SK-N-SH treated with all-trans-retinoic acid at 6 μM for 48 hours (cell line): ENCODE data around the gene LRRN1.

ENCODE experiments used
- ARNTL ChIP-seq: fragments of 450-650 bp; formaldehyde crosslinking; IDR thresholded peaks from 2 replicates; pipeline ENCODE4 v1.5.0; 2020; ENCODE audit warnings: low read depth, mild to moderate bottlenecking, moderate library complexity, borderline replicate concordance
- BACH2 ChIP-seq: fragments of 250-450 bp; sonication (Bioruptor Pico); IDR thresholded peaks from 2 replicates; pipeline ENCODE4 v1.9.0; 2021; ENCODE audit warnings: mild to moderate bottlenecking, borderline replicate concordance
- GLIS3 ChIP-seq: fragments of 250-450 bp; sonication (Bioruptor Pico); IDR thresholded peaks from 2 replicates; pipeline ENCODE4 v1.5.0; 2020; ENCODE audit warnings: mild to moderate bottlenecking, moderate library complexity
- ISL1 ChIP-seq: fragments of 250-450 bp; sonication (Bioruptor Pico); IDR thresholded peaks from 2 replicates; pipeline ENCODE4 v2.1.2; 2022; ENCODE audit warnings: mild to moderate bottlenecking, moderate library complexity
- OSR1 ChIP-seq: fragments of 250-450 bp; sonication (Bioruptor Pico); IDR thresholded peaks from 2 replicates; pipeline ENCODE4 v1.8.0; 2022; ENCODE audit warnings: moderate library complexity, mild to moderate bottlenecking, inconsistent platforms
- RARB ChIP-seq: fragments of 250-450 bp; sonication (Bioruptor Pico); IDR thresholded peaks from 2 replicates; pipeline ENCODE4 v1.8.0; 2021; ENCODE audit warnings: mild to moderate bottlenecking, moderate library complexity
- ZFP30 ChIP-seq: fragments of 450-650 bp; formaldehyde crosslinking; IDR thresholded peaks from 2 replicates; pipeline ENCODE4 v1.5.0; 2022; ENCODE audit warnings: mild to moderate bottlenecking, moderate library complexity
- ZNF8 ChIP-seq: fragments of 450-650 bp; formaldehyde crosslinking; IDR thresholded peaks from 2 replicates; pipeline ENCODE4 v1.5.0; 2020; ENCODE audit warnings: mild to moderate bottlenecking, moderate library complexity
- TF ChIP-seq, protein P1 (sequence below): fragments of 250-450 bp; sonication (Bioruptor Pico); IDR thresholded peaks from 2 replicates; pipeline ENCODE4 v1.8.0; 2021; ENCODE audit warnings: low read depth, mild to moderate bottlenecking, moderate library complexity, borderline replicate concordance
- TF ChIP-seq, protein P2 (sequence below): fragments of 250-450 bp; sonication (Bioruptor Pico); IDR thresholded peaks from 2 replicates; pipeline ENCODE4 v1.5.1; 2020; ENCODE audit warnings: low read depth, mild to moderate bottlenecking, moderate library complexity
- TF ChIP-seq, protein P3 (sequence below): fragments of 250-450 bp; sonication (Bioruptor Pico); IDR thresholded peaks from 2 replicates; pipeline ENCODE4 v1.5.1; 2021; ENCODE audit warnings: mild to moderate bottlenecking, moderate library complexity
- TF ChIP-seq, protein P4 (sequence below): fragments of 250-450 bp; sonication (Bioruptor Pico); IDR thresholded peaks from 2 replicates; pipeline ENCODE4 v1.5.0; 2020; ENCODE audit warnings: mild to moderate bottlenecking, moderate library complexity

DNA sequence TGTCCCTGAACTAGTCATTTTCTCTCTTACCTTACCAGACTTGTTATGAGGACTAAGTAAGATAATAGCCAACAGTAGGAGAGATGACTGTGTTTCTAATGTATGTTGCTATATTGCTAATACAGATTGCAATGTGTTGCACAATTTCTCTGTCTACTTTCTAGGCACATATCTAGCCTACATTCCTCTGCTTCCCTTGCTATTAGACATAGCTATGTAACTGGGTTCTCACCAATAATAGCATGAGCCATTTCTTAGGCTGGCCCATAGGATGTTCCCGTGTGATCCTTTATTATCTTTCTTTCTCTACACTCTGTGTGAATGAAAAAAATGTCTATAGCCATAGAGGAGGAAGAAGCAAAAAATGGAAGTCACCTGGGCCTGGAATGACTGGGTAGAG, 6.8 kb upstream of the LRRN1 start:
- TF ChIP-seq ZNF8 (no peak), ZFP30 (CRISPR knock-in tag) (no peak), BACH2 (no peak), GLIS3 (CRISPR knock-in tag) (no peak), OSR1 (CRISPR knock-in tag) (no peak), ARNTL (no peak), RARB (CRISPR knock-in tag) (no peak), ISL1 (CRISPR knock-in tag) (no peak)
- TF ChIP-seq, protein P1, sequence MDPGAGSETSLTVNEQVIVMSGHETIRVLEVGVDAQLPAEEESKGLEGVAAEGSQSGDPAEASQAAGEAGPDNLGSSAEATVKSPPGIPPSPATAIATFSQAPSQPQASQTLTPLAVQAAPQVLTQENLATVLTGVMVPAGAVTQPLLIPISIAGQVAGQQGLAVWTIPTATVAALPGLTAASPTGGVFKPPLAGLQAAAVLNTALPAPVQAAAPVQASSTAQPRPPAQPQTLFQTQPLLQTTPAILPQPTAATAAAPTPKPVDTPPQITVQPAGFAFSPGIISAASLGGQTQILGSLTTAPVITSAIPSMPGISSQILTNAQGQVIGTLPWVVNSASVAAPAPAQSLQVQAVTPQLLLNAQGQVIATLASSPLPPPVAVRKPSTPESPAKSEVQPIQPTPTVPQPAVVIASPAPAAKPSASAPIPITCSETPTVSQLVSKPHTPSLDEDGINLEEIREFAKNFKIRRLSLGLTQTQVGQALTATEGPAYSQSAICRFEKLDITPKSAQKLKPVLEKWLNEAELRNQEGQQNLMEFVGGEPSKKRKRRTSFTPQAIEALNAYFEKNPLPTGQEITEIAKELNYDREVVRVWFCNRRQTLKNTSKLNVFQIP (CRISPR knock-in tag) = no peak
- TF ChIP-seq, protein P2, sequence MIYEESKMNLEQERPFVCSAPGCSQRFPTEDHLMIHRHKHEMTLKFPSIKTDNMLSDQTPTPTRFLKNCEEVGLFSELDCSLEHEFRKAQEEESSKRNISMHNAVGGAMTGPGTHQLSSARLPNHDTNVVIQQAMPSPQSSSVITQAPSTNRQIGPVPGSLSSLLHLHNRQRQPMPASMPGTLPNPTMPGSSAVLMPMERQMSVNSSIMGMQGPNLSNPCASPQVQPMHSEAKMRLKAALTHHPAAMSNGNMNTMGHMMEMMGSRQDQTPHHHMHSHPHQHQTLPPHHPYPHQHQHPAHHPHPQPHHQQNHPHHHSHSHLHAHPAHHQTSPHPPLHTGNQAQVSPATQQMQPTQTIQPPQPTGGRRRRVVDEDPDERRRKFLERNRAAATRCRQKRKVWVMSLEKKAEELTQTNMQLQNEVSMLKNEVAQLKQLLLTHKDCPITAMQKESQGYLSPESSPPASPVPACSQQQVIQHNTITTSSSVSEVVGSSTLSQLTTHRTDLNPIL (CRISPR knock-in tag) = no peak
- TF ChIP-seq, protein P3, sequence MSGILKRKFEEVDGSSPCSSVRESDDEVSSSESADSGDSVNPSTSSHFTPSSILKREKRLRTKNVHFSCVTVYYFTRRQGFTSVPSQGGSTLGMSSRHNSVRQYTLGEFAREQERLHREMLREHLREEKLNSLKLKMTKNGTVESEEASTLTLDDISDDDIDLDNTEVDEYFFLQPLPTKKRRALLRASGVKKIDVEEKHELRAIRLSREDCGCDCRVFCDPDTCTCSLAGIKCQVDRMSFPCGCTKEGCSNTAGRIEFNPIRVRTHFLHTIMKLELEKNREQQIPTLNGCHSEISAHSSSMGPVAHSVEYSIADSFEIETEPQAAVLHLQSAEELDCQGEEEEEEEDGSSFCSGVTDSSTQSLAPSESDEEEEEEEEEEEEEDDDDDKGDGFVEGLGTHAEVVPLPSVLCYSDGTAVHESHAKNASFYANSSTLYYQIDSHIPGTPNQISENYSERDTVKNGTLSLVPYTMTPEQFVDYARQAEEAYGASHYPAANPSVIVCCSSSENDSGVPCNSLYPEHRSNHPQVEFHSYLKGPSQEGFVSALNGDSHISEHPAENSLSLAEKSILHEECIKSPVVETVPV (CRISPR knock-in tag) = no peak
- TF ChIP-seq, protein P4, sequence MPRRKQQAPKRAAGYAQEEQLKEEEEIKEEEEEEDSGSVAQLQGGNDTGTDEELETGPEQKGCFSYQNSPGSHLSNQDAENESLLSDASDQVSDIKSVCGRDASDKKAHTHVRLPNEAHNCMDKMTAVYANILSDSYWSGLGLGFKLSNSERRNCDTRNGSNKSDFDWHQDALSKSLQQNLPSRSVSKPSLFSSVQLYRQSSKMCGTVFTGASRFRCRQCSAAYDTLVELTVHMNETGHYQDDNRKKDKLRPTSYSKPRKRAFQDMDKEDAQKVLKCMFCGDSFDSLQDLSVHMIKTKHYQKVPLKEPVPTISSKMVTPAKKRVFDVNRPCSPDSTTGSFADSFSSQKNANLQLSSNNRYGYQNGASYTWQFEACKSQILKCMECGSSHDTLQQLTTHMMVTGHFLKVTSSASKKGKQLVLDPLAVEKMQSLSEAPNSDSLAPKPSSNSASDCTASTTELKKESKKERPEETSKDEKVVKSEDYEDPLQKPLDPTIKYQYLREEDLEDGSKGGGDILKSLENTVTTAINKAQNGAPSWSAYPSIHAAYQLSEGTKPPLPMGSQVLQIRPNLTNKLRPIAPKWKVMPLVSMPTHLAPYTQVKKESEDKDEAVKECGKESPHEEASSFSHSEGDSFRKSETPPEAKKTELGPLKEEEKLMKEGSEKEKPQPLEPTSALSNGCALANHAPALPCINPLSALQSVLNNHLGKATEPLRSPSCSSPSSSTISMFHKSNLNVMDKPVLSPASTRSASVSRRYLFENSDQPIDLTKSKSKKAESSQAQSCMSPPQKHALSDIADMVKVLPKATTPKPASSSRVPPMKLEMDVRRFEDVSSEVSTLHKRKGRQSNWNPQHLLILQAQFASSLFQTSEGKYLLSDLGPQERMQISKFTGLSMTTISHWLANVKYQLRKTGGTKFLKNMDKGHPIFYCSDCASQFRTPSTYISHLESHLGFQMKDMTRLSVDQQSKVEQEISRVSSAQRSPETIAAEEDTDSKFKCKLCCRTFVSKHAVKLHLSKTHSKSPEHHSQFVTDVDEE (CRISPR knock-in tag) = no peak
